GM18909 (cell line): Measurements from ENCODE around the gene TUBD1.
"Not testable (repeated sequence)": the region's sequence is repeated elsewhere in the genome, so short reads cannot be mapped to it uniquely, and the experiment has no call there.

ENCODE experiments used
- ATAC-seq: cut with Tn5 transposase; IDR thresholded peaks from one replicate; pipeline ENCODE4 v1.9.1; 2021; ENCODE audit warnings: mild to moderate bottlenecking; ENCODE audit not compliant: unreplicated experiment, poor library complexity

TUBD1 gene, protein sequence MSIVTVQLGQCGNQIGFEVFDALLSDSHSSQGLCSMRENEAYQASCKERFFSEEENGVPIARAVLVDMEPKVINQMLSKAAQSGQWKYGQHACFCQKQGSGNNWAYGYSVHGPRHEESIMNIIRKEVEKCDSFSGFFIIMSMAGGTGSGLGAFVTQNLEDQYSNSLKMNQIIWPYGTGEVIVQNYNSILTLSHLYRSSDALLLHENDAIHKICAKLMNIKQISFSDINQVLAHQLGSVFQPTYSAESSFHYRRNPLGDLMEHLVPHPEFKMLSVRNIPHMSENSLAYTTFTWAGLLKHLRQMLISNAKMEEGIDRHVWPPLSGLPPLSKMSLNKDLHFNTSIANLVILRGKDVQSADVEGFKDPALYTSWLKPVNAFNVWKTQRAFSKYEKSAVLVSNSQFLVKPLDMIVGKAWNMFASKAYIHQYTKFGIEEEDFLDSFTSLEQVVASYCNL

DNA sequence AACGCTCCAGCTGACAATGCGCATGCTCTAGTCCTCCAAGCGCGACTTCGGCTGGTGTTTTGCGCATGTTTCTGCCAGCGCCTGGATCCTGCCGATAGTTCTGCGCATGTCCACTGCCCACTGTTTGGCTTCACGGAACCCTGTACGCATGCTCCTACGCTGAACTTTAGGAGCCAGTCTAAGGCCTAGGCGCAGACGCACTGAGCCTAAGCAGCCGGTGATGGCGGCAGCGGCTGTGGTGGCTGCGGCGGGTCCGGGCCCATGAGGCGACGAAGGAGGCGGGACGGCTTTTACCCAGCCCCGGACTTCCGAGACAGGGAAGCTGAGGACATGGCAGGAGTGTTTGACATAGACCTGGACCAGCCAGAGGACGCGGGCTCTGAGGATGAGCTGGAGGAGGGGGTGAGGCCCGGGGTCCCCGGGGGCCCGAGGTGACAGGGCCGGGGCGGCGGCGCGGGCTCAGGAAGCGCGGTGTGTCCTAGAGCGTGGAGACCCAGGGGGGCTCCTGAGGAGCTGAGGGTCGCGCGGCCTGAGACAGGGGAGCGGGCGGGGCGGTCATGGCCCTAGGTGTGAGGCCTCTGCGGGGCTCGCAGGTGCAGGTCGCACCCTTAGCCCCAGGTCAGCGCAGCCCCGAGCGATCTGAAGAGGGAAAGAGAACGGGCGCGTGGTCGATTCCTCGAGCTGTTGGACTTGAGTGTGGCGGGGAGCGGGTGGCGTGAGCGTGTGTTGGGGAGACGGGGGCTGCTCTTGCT is at the start of gene TUBD1, which contains the start of gene RPS6KB1:
TSS of gene TUBD1 (minus strand) at position 20 of the 752 bp plus-strand sequence. CDS start 1,941 bp downstream, outside the sequence.
TSS of gene RPS6KB1 (plus strand) at position 198 of the 752 bp plus-strand sequence. CDS start at position 262, 64 bp downstream.
- ATAC-seq = peak; percentile 91

DNA sequence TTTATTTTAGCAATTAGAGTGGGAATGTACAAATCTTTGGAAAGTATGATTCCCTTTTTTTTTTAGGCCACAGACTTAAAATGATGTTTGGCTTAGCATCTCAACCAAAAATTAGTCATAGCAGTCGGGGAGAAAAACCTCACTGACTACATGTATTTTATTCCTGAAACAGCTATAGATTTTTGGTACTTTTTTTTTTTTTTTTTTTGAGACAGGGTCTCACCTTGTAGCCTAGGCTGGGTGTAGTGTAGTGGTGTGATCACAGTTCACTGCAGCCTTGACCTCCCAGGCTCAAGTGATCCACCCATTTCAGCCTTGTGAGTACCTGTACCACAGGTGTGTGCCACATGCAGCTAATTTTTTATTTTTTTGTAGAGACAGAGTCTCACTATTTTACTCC is 48.4 kb upstream of the TUBD1 start:
- ATAC-seq = no peak

DNA sequence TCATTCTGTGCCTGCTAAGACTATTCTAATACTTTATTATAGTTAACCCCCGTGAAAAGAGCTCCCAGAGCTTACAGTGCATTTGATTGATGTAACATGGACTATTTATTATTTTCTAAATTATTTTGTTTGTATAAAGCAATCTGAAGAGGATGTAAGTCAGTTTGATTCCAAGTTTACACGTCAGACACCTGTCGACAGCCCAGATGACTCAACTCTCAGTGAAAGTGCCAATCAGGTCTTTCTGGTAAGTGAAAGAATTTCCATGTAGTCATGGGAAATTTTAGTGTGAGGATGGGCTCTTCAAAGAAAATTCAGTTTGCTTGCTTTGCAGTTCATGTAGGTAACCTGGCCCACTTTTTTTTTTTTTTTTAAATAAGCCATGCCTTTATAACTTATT is 48.0 kb upstream of the TUBD1 start:
- not testable (repeated sequence) for ATAC-seq

DNA sequence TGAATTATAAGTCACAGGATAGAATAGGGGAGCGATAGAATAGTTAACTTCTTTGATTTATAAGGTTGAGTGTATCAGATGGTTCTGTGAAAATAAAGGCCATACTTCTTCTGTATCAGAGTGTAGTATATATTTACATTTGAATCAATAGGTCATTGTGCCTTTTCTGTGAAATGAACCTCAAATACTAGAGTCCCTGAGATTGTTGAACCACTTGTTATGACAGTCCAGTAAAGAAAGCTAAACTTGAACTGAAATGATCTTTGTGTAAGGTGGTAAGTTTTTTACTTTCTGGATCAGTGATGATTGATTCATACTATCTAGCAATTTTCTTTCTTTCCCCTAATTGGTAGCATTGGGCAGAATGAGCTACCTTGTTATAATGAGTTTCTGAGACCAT is 40.6 kb upstream of the TUBD1 start:
- ATAC-seq = not testable (repeated sequence)

DNA sequence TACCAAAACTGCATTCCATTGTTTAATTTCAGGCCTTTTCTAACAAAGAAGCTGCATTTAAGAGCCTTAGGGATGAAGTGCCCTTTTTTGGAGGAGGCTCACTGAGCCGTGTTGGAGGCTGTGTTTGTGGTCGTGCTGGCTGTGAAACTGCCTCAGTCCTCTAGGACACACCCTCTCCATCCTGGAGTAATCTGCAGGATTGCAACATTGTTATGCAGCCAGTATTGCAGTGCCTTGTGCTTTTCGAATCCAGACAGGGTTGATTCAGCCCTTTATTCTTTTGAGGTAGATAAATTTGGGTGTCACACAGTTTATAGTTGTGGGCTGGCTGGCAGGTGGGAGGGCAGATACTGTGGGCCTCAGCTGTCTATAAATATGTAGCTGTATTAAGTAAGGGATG is 38.0 kb upstream of the TUBD1 start:
- not testable (repeated sequence) for ATAC-seq

DNA sequence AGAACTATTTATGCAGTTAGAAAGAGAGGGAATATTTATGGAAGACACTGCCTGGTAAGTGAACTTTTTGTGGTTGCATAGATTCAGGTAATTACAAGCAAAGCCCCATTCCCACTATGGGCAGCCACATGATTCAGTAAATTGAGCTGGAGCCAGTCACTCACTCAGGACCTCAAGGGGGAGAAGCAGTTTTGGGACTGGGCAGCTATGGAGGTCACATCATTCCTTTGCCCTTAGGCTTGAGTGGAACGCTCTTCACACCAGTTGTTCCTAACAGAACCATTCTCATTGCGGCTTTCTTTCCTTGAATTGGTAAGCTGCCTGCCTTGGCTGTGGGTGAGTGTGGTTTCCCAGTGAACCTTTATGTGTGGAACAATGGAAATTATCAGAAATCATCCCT is 37.4 kb upstream of the TUBD1 start:
- not testable (repeated sequence) for ATAC-seq

DNA sequence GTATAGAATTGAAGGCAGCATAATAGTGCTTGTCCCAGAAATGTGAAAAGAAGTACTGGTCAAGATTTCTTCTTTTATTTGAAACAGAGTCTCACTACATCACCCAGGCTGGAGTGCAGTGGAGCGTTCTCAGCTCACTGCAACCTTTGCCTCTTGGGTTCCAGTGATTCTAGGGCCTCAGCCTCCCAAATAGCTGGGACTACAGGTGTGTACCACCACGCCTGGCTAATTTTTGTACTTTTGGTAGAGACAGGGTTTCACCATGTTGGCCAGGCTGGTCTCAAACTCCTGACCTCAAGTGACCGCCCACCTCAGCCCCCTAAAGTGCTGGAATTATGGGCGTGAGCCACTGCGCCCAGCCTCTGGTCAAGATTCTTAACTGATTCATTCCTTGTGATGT is 27.9 kb upstream of the TUBD1 start:
- not testable (repeated sequence) for ATAC-seq

DNA sequence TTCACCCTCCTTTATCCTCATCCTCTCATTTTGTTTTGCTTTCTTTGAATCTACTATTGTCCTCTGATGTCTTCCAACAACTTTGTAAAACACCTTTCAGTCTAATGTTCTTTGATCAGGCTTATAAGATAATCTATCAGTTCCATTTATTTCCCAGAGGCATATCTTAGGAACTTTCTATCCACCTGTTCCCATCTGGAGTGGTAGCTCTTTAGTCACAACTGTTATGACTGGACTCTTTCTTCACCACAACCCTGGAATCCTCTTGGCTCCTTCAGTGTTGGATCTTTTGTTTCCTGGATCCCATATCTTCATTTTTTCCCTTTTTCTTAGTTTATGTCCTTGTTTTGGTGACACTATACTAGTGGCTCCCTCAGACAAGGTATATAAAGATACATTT is 23.7 kb upstream of the TUBD1 start:
- no peak for ATAC-seq

DNA sequence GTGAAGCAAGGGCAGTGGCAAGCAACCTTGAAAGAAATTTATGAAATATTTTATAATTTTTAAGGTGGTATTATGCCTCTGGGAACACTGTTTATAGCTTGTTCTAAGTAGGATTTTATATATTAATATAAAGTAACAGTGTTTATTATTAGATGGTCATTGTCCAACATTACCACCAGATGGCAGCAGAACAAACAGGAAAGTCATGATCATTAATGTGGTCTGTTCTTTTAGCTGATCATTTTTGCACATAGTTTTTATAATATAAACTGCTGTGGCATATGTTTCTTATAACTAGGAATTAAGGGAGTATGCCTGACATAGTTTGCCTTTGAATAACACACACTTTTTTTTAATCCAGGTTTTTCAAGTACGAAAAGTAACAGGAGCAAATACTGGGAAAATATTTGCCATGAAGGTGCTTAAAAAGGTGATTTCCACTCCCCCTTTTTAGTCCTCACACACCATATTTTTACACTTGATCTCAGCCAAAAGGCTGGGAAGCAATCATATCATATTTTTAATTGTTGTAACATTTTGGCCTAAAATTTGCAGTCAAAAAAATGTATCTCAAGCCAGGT is 21.6 kb upstream of the TUBD1 start:
- no peak for ATAC-seq

DNA sequence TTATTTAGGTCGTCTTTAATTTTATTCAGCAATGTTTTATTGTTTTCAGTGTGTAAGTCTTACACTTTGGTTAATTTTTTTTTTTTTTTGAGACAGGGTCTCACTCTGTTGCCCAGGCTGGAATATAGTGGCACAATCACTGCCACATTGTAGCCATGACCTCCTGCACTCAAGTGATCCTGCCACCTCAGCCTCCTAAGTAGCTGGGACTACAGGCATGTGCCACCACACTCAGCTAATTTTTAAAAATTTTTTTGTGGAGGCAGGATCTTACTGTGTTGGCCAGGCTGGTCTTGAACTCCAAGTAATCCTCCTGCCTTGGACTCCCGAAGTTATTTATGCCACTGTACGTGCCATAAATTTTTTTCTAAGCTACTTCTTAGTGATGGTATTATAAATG is 14.7 kb upstream of the TUBD1 start:
- ATAC-seq = no peak

DNA sequence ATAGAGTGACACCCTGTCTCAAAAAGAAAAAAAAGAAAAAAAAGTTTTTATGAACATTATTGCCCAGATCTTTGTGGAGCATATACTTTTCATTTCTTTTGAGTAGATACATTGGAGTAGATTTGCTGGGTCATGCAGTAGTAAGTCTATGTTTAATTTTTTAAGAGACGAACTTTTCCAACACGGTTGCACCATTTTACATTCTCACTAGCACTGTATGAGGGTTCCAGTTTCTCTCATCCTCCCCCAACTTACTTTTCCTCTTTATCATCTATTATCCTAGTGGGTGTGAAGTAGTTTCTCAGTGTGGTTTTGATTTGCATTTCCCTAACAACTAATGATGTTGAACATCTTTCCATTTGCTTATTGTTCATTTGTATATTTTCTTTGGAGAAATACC is 10.7 kb upstream of the TUBD1 start:
- no peak for ATAC-seq

DNA sequence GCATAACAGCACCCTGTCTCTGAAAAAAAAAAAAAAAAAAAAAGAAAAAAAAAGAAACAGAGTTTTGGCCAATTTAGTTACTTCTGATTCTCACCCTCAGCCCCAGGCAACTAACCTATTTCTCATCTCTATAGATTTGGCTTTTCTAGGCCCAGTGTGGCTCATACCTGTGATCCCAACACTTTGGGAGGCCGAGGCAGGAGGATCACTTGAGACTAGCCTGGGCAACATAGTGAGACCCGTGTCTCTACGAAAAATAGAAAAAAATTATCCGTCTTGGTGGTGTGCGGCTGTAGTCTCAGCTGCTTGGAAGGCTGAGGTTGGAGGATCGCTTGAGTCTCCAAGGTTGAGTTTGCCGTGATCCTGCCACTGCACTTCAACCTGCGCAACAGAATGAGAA is 8.9 kb upstream of the TUBD1 start:
- ATAC-seq = no peak

DNA sequence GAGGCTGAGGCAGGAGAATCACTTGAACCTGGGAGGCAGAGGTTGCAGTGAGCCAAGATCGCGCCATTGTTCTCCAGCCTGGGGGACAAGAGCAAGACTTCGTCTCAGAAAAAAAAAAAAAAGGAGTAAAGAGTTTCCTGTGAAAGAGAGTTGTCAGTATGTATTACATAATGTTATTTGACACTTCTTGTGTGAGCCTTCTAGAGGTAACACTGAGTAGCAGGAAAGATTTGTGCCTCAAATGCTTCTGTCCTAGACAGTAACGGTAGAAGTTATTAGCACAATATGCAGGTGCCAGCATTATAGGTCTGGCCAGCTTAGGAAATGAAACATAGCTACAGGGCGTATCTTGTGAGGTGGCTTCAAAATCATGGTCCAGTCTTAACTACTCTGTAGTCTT is 6.4 kb upstream of the TUBD1 start:
- ATAC-seq = no peak

DNA sequence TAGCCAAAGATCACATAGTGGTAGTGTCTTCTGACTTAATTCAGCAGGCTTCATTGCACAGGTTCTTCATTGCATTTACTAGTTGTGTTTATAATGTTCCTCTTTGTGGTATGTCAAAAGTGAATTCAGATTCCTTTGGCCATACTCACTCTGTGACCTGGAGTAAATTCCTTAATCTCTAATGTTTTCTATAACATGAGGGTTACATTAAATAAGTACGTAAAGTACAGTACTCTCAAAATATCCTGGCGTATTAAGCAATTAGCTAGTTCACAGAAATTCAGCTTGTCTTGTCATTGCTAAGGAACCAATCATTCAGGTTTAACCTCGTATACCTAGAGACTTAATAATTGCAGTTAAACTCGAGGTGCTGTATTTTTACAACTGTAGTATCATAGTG is 4.3 kb upstream of the TUBD1 start:
- ATAC-seq = no peak

DNA sequence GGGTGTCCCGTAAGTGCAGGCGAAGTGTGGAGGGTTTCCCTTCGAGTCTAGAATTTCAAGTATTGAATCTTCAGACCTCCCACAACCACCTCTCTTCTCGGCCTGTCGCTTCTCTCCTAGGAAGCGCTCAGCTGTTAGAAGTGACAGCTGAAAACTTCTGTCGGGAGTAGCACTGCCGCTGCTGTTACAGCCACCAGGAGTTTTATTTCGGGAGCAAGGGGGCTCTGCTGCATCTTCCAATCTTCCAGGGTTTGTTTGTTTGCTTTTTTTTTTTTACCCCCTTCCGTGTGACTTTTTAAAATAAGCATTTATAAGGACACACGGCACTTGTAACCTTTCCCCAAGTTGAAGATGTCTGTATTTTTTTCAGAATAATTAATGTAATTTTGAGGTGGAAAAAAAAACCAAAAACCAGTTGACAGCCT is 945 bp upstream of the TUBD1 start:
- ATAC-seq = no peak

DNA sequence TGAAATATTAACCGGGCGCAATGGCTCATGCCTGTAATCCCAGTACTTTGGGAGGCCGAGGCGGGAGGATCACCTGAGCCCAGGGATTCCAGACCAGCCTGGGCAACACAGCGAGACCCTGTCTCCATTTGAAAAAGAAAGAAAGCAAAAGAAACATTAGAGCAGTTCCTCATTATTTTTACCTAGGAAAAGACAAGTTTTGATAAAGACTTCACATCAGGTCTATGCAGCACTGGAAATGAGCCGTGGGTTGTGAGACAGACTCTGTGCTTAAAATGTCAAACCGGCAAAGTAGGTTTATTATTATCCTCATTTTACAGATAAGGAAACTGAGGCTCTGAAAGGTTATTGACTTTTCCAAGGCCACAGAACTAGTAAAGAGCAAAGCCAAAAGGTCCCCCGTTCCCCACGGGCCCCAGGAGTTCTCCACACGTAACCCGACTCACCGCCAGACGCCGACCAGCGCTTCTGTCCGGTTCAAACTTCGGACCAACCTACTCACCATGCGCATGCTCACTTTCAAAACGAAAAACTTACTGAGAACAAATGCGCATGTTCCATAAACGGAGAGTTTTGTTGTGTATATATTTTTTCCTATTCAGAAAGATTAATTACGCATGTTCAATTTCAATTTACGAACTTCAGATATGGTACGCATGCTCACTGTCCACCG is 356 bp downstream of the TUBD1 start:
- ATAC-seq = peak; percentile 61

DNA sequence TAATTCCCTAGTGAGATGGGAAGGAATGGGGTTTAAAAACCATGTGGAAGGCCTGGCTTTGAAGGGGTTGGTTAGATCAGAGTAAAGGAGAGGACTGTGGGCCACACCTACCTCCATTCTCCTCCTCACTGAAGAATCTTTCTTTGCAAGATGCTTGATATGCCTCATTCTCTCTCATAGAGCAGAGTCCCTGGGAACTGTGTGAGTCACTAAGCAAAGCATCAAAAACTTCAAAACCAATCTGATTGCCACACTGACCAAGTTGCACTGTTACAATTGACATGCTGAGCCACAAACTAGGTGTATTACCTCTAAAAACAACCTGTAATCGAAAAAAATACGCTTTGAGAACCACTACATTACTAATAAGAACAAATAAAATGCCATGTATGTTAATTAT is 2.0 kb downstream of the TUBD1 start:
- no peak for ATAC-seq

DNA sequence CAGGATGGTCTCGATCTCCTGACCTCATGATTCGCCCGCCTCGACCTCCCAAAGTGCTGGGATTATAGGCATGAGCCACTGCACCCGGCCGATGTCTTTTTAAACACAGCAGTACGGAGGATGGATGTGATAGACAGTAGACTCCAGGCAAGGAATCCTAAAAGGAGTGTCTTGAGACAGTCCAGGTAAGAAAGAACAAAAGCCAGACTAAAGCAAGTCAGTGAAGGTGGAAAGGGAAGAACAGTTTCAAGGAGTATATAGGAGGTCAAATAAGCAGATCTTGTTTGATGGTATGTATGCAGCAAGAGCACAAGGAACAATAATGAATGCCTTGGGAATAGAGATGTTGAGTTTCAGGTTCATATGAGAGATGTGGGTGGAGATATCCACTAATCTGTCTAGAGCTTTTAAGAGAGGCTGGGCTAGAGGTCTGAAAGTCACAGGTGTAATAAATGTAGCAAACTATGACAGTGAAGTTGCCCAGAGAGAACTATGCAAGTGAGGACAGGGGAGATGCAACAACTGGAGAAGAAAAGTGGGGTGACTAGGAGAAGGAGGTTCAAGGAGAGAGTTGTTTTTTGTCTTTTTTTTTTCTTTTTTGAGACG is 4.5 kb downstream of the TUBD1 start:
- no peak for ATAC-seq

DNA sequence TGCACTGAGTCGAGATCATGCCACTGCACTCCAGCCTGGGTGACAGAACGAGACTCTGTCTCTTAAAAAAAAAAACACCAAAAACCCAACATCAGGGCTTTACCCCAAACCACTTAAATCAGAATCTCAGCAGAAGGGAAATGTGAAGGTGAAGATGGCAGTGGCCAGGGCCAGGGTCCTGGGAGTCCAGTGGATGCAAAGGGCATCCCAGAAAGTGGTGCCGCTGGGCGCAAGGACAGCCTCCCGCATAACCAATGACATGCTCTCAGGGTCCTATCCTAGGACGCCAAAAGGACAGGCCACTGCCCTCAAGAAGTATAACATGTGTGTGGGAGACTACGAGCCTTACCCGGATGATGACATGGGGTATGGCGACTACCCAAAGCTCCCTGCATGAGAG is 7.9 kb downstream of the TUBD1 start:
- ATAC-seq = no peak

DNA sequence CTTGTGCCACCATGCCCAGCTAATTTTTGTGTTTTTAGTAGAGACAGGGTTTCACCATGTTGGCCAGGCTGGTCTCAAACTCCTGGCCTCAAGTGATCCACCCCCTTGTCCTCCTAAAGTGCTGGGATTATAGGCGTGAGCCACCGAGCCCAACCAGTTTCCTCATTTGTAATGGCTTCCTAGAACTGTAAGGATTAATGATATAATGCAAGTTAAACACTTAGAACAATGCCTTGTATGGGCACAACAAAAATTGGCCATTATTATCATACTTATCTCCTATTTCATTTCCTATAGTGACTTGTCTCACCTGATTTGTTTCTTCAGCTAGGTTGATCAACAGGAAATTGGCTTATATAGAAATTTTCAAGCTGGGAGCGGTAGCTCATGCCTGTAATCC is 14.1 kb downstream of the TUBD1 start:
- ATAC-seq = no peak
